WTC11 (cell line): ENCODE results near the gene KCNIP3. TPM values are rescaled to one million over a fixed set of nuclear protein-coding genes. Genes with fewer than 3 reads are reported as not detected.

Experiments
- ATAC-seq: fragments of 200-7000 bp; cut with Tn5 transposase; 2 replicates; pipeline ENCODE4 v1.10.0; 2021; ENCODE audit warnings: mild to moderate bottlenecking, moderate library complexity
- CTCF ChIA-PET: fragments of 300-600 bp; sonication (Branson Sonifier 250); formaldehyde crosslinking; loops from one replicate; lab custom pipeline; 2021; ENCODE audit warnings: antibody characterized with exemption; lab: Charles Lee
- POLR2A ChIA-PET: fragments of 350-600 bp; sonication (Branson Sonifier 250); formaldehyde crosslinking; loops from one replicate; lab custom pipeline; 2021; ENCODE audit warnings: antibody characterized with exemption; lab: Charles Lee
- DNase-seq: peaks from one replicate; pipeline ENCODE4 v3.0.0; 2021; ENCODE audit warnings: low spot score
- H3K27ac Mint-ChIP-seq: 2 replicates; pipeline ENCODE4 v1.8.0; 2021; ENCODE audit warnings: mixed read lengths
- H3K27me3 Mint-ChIP-seq: 2 replicates; pipeline ENCODE4 v1.8.0; 2021; ENCODE audit warnings: low read depth, mild to moderate bottlenecking, moderate library complexity, mixed read lengths
- H3K36me3 Mint-ChIP-seq: 2 replicates; pipeline ENCODE4 v1.8.0; 2021; ENCODE audit warnings: mixed read lengths
- H3K4me1 Mint-ChIP-seq: 2 replicates; pipeline ENCODE4 v1.8.0; 2022; ENCODE audit warnings: mixed read lengths
- H3K4me3 Mint-ChIP-seq: 2 replicates; pipeline ENCODE4 v1.8.0; 2021; ENCODE audit warnings: mild to moderate bottlenecking, moderate library complexity, mixed read lengths
- H3K9me3 Mint-ChIP-seq: 2 replicates; pipeline ENCODE4 v1.8.0; 2021; ENCODE audit warnings: mixed read lengths
- CBFB ChIP-seq: sonication (generic); formaldehyde crosslinking; IDR thresholded peaks from 2 replicates; pipeline ENCODE4 v1.8.1; 2022; ENCODE audit warnings: mild to moderate bottlenecking, low read depth, missing genetic modification reagents
- ELF4 ChIP-seq: sonication (generic); formaldehyde crosslinking; IDR thresholded peaks from 2 replicates; pipeline ENCODE4 v1.8.1; 2022; ENCODE audit warnings: low read depth, mild to moderate bottlenecking, moderate library complexity, missing genetic modification reagents
- ETV6 ChIP-seq: sonication (generic); formaldehyde crosslinking; IDR thresholded peaks from 2 replicates; pipeline ENCODE4 v1.8.1; 2022; ENCODE audit warnings: mild to moderate bottlenecking, missing genetic modification reagents
- FOXK1 ChIP-seq: sonication (generic); formaldehyde crosslinking; IDR thresholded peaks from 2 replicates; pipeline ENCODE4 v1.8.0; 2022; ENCODE audit warnings: mild to moderate bottlenecking, moderate library complexity, missing genetic modification reagents
- GRHL2 ChIP-seq: fragments of 250-450 bp; sonication (Bioruptor Pico); IDR thresholded peaks from 2 replicates; pipeline ENCODE4 v1.8.0; 2022; ENCODE audit warnings: mild to moderate bottlenecking, moderate library complexity; ENCODE audit not compliant: insufficient replicate concordance, severe bottlenecking
- JAZF1 ChIP-seq: fragments of 250-450 bp; sonication (Bioruptor Pico); IDR thresholded peaks from 2 replicates; pipeline ENCODE4 v1.9.0; 2021; ENCODE audit warnings: moderate library complexity, mild to moderate bottlenecking, inconsistent platforms
- NFYB ChIP-seq: sonication (generic); formaldehyde crosslinking; conservative IDR thresholded peaks from 2 replicates; pipeline ENCODE4 v1.8.0; 2022; ENCODE audit warnings: low read depth, missing genetic modification reagents
- SOX15 ChIP-seq: fragments of 250-450 bp; sonication (Bioruptor Pico); IDR thresholded peaks from 2 replicates; pipeline ENCODE4 v1.9.0; 2021; ENCODE audit warnings: mild to moderate bottlenecking
- TCF7 ChIP-seq: sonication (generic); formaldehyde crosslinking; IDR thresholded peaks from 2 replicates; pipeline ENCODE4 v1.8.0; 2022; ENCODE audit warnings: mild to moderate bottlenecking, low read depth, missing genetic modification reagents, moderate library complexity
- TEAD1 ChIP-seq: sonication (generic); formaldehyde crosslinking; IDR thresholded peaks from 2 replicates; pipeline ENCODE4 v1.8.0; 2022; ENCODE audit warnings: mild to moderate bottlenecking, missing genetic modification reagents
- ZNF219 ChIP-seq: sonication (generic); formaldehyde crosslinking; IDR thresholded peaks from 2 replicates; pipeline ENCODE4 v1.8.0; 2023; ENCODE audit warnings: missing genetic modification reagents, mild to moderate bottlenecking, borderline replicate concordance
- ZNF317 ChIP-seq: sonication (generic); formaldehyde crosslinking; IDR thresholded peaks from 2 replicates; pipeline ENCODE4 v1.8.1; 2023; ENCODE audit warnings: low read depth, mild to moderate bottlenecking, moderate library complexity, missing genetic modification reagents, borderline replicate concordance
- total RNA-seq: library from RNA; stranded (reverse); gene quantifications from 3 replicates; pipeline ENCODE4 v1.2.3, GENCODE V29; 2021
- TF ChIP-seq, protein P1 (sequence below): fragments of 250-450 bp; sonication (Bioruptor Pico); conservative IDR thresholded peaks from 2 replicates; pipeline ENCODE4 v1.9.0; 2021; ENCODE audit warnings: mild to moderate bottlenecking
- TF ChIP-seq, protein P2 (sequence below): sonication (generic); formaldehyde crosslinking; IDR thresholded peaks from 2 replicates; pipeline ENCODE4 v1.8.1; 2023; ENCODE audit warnings: mild to moderate bottlenecking, missing genetic modification reagents, moderate library complexity
- TF ChIP-seq, protein P3 (sequence below): fragments of 250-450 bp; sonication (Bioruptor Pico); IDR thresholded peaks from 2 replicates; pipeline ENCODE4 v1.9.0; 2021; ENCODE audit warnings: moderate library complexity, mild to moderate bottlenecking, inconsistent platforms, borderline replicate concordance
- TF ChIP-seq, protein P4 (sequence below): sonication (generic); formaldehyde crosslinking; IDR thresholded peaks from 2 replicates; pipeline ENCODE4 v1.8.0; 2022; ENCODE audit warnings: mild to moderate bottlenecking, missing genetic modification reagents
- TF ChIP-seq, protein P5 (sequence below): sonication (generic); formaldehyde crosslinking; IDR thresholded peaks from 2 replicates; pipeline ENCODE4 v1.8.0; 2022; ENCODE audit warnings: missing genetic modification reagents
- TF ChIP-seq, protein P6 (sequence below): sonication (generic); formaldehyde crosslinking; IDR thresholded peaks from 2 replicates; pipeline ENCODE4 v1.8.1; 2022; ENCODE audit warnings: mild to moderate bottlenecking, moderate library complexity, missing genetic modification reagents
- TF ChIP-seq, protein P7 (sequence below): fragments of 250-450 bp; sonication (Bioruptor Pico); IDR thresholded peaks from 2 replicates; pipeline ENCODE4 v1.9.0; 2021; ENCODE audit warnings: mild to moderate bottlenecking, borderline replicate concordance

Gene KCNIP3
- total RNA-seq, 1 experiment from 2014 or later = 2.1 TPM

DNA sequence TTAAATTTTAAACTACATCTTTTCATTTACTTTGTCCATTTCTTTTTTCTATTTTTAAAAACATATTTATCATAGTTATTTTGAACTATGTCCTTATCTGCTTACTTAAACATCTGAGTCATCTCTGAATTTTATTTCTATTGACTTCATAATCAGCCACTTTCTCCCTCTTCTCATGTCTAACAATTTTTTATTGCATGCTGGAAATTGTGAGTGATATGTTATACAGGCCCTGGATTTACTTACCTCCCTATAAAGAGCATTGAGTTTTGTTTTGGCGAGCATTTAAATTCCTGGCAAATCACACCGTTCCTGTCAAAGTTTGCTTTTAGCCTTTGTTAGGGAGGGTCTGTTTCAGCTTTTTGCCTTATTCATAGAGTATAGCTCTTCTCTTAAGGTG lies 39.3 kb downstream of the KCNIP3 start (continued):
- TF ChIP-seq, protein P1, sequence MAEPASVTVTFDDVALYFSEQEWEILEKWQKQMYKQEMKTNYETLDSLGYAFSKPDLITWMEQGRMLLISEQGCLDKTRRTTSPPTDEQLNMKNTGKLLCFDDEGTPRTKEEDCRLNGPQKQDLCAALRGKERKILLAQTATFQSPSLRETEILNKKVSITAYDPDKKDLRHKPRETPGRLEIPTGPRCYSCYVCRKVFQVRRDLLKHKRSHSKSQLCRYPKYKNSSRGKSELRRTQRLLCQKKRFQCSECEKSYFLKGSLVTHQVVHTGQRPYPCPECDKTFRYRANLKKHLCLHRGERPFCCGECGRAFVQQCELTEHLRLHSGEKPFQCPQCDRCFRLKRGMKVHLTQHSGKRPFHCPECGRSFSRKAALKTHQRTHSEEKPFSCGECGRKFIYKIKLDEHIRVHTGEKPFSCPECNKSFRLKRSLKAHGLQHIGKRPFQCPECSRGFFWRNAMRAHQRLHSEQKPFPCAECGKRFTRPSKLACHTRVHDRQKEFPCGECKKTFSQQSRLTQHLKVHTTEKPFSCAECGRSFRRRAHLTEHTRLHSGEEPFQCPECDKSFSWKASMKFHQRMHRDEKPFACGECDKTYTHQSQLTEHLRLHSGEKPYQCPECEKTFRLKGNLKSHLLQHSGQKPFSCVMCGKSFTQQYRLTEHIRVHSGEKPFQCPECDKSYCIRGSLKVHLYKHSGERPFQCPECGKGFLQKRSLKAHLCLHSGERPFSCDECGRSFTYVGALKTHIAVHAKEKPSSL (CRISPR knock-in tag) = no peak
- TF ChIP-seq, protein P2, sequence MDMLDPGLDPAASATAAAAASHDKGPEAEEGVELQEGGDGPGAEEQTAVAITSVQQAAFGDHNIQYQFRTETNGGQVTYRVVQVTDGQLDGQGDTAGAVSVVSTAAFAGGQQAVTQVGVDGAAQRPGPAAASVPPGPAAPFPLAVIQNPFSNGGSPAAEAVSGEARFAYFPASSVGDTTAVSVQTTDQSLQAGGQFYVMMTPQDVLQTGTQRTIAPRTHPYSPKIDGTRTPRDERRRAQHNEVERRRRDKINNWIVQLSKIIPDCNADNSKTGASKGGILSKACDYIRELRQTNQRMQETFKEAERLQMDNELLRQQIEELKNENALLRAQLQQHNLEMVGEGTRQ = no peak
- TF ChIP-seq NFYB (no peak), ZNF219 (CRISPR knock-in tag) (no peak), TCF7 (CRISPR knock-in tag) (no peak), ELF4 (CRISPR knock-in tag) (no peak), SOX15 (CRISPR knock-in tag) (no peak), GRHL2 (CRISPR knock-in tag) (no peak)
- TF ChIP-seq, protein P3, sequence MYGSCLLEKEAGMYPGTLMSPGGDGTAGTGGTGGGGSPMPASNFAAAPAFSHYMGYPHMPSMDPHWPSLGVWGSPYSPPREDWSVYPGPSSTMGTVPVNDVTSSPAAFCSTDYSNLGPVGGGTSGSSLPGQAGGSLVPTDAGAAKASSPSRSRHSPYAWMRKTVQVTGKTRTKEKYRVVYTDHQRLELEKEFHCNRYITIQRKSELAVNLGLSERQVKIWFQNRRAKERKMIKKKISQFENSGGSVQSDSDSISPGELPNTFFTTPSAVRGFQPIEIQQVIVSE (CRISPR knock-in tag) = no peak

DNA sequence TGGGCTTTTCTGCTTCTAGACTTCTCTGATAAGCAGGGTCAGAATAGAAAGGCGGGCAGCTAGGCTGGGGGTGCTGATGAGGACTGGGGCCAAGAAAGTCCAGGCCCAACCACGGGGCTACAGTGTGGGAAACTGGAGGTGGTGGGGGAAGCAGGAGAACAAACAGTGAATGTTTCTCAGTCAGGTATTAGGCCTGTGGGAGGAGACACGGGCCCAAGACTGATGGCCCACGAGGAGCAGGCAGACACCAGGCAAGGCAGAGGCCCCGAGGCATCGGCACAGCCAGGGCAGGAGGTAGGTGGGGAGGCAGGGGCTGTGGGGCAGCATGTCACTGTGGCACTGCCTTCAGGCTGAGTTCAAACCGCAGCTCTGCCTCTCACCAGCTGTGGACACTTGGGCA lies 40.7 kb downstream of the KCNIP3 start:
- ATAC-seq (no peak), DNase-seq (no peak)
- H3K4me3 Mint-ChIP-seq = no peak overlapping the region
- H3K27ac Mint-ChIP-seq = no peak overlapping the region
- no peaks in the 10 kb centered on the region for H3K4me1 Mint-ChIP-seq
- POLR2A ChIA-PET = no interaction called here
- no peaks in the 10 kb centered on the region for H3K36me3 Mint-ChIP-seq
- CTCF ChIA-PET = interaction anchor here (1.1 to 2.6 kb wide), 2 partner anchors 51 to 106 kb away, joined by 6 to 9 read pairs; no protein-coding TSS in a partner anchor
- H3K27me3 Mint-ChIP-seq = peaks cover 11% of the 10 kb centered on the region
- no peak for TF ChIP-seq ETV6 (CRISPR knock-in tag)
- no peaks in the 10 kb centered on the region for H3K9me3 Mint-ChIP-seq

DNA sequence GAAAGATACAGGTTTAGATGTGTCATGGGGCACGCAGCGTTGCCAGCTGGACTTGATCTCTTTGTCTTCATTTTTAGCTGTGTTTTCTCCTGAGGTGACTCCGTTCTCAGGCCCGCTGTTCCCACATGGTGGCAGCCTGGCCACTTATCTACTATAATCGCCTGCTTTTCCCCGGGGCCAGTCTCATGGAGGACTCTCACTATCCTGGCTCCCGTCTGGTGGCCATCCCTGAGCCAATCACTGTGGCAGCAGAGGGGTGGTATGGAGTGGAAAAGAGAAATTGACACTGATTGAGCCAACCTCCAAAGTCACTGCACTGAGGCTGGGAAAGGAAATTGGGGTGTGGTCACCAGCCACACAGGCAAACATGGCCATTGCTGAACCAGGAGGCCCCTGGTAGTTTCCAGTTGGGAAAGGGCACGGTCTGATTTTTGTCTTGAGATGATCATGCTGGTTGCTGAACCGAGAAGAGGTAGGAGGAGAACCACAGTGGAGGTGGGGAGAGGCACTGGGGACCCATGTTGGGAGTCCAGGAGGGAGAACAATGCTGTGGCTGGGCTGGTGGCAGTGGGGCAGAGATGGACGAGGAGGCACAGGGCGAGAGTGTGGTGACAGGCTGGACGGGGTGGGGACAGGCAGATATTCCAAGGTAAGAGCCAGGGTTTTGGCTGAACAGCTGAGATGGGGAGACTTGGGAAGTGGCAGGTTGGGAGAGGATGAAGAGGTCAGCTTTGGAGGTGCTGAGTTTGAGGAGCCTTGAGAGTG lies 45.6 kb downstream of the KCNIP3 start:
- H3K27ac Mint-ChIP-seq = no peak overlapping the region
- no peaks in the 10 kb centered on the region for H3K9me3 Mint-ChIP-seq
- H3K27me3 Mint-ChIP-seq = peaks cover 52% of the 10 kb centered on the region
- DNase-seq (no peak), ATAC-seq (no peak)
- H3K4me1 Mint-ChIP-seq = no peaks in the 10 kb centered on the region
- ChIA-PET CTCF (interaction anchor here (1.0 kb wide), 2 partner anchors 15 to 46 kb away, joined by 3 read pairs; no protein-coding TSS in a partner anchor), POLR2A (interaction anchor here (0.7 kb wide), 1 partner anchor 386 kb away, joined by 3 read pairs; no protein-coding TSS in a partner anchor)
- no peak overlapping the region for H3K4me3 Mint-ChIP-seq
- no peaks in the 10 kb centered on the region for H3K36me3 Mint-ChIP-seq
- TF ChIP-seq, protein P4, sequence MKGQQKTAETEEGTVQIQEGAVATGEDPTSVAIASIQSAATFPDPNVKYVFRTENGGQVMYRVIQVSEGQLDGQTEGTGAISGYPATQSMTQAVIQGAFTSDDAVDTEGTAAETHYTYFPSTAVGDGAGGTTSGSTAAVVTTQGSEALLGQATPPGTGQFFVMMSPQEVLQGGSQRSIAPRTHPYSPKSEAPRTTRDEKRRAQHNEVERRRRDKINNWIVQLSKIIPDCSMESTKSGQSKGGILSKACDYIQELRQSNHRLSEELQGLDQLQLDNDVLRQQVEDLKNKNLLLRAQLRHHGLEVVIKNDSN (CRISPR knock-in tag) = no peak
- TF ChIP-seq, protein P5, sequence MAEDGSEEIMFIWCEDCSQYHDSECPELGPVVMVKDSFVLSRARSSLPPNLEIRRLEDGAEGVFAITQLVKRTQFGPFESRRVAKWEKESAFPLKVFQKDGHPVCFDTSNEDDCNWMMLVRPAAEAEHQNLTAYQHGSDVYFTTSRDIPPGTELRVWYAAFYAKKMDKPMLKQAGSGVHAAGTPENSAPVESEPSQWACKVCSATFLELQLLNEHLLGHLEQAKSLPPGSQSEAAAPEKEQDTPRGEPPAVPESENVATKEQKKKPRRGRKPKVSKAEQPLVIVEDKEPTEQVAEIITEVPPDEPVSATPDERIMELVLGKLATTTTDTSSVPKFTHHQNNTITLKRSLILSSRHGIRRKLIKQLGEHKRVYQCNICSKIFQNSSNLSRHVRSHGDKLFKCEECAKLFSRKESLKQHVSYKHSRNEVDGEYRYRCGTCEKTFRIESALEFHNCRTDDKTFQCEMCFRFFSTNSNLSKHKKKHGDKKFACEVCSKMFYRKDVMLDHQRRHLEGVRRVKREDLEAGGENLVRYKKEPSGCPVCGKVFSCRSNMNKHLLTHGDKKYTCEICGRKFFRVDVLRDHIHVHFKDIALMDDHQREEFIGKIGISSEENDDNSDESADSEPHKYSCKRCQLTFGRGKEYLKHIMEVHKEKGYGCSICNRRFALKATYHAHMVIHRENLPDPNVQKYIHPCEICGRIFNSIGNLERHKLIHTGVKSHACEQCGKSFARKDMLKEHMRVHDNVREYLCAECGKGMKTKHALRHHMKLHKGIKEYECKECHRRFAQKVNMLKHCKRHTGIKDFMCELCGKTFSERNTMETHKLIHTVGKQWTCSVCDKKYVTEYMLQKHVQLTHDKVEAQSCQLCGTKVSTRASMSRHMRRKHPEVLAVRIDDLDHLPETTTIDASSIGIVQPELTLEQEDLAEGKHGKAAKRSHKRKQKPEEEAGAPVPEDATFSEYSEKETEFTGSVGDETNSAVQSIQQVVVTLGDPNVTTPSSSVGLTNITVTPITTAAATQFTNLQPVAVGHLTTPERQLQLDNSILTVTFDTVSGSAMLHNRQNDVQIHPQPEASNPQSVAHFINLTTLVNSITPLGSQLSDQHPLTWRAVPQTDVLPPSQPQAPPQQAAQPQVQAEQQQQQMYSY = no peak
- TF ChIP-seq, protein P6, sequence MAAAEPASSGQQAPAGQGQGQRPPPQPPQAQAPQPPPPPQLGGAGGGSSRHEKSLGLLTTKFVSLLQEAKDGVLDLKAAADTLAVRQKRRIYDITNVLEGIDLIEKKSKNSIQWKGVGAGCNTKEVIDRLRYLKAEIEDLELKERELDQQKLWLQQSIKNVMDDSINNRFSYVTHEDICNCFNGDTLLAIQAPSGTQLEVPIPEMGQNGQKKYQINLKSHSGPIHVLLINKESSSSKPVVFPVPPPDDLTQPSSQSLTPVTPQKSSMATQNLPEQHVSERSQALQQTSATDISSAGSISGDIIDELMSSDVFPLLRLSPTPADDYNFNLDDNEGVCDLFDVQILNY = no peak
- TF ChIP-seq FOXK1 (CRISPR knock-in tag) (no peak), JAZF1 (no peak), TEAD1 (CRISPR knock-in tag) (no peak), ZNF317 (no peak), CBFB (CRISPR knock-in tag) (no peak)
- TF ChIP-seq, protein P7, sequence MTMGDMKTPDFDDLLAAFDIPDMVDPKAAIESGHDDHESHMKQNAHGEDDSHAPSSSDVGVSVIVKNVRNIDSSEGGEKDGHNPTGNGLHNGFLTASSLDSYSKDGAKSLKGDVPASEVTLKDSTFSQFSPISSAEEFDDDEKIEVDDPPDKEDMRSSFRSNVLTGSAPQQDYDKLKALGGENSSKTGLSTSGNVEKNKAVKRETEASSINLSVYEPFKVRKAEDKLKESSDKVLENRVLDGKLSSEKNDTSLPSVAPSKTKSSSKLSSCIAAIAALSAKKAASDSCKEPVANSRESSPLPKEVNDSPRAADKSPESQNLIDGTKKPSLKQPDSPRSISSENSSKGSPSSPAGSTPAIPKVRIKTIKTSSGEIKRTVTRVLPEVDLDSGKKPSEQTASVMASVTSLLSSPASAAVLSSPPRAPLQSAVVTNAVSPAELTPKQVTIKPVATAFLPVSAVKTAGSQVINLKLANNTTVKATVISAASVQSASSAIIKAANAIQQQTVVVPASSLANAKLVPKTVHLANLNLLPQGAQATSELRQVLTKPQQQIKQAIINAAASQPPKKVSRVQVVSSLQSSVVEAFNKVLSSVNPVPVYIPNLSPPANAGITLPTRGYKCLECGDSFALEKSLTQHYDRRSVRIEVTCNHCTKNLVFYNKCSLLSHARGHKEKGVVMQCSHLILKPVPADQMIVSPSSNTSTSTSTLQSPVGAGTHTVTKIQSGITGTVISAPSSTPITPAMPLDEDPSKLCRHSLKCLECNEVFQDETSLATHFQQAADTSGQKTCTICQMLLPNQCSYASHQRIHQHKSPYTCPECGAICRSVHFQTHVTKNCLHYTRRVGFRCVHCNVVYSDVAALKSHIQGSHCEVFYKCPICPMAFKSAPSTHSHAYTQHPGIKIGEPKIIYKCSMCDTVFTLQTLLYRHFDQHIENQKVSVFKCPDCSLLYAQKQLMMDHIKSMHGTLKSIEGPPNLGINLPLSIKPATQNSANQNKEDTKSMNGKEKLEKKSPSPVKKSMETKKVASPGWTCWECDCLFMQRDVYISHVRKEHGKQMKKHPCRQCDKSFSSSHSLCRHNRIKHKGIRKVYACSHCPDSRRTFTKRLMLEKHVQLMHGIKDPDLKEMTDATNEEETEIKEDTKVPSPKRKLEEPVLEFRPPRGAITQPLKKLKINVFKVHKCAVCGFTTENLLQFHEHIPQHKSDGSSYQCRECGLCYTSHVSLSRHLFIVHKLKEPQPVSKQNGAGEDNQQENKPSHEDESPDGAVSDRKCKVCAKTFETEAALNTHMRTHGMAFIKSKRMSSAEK (CRISPR knock-in tag) = no peak
